ENCODE data around the gene CCDC78.

The CCDC78 gene

GRCh38 chr16:722835-723633, 3.2 kb downstream of the CCDC78 start:
- no peak for DNase-seq

GRCh38 chr16:721765-722540, 4.3 kb downstream of the CCDC78 start:
- peak in 1 of 6 experiments; percentile 44 for DNase-seq

GRCh38 chr16:720990-721764, 5.1 kb downstream of the CCDC78 start, which contains the start of gene ANTKMT:
Gene ANTKMT, plus strand, starts transcription at chr16:721146. Its CDS starts 129 bp downstream, at chr16:721275.
- DNase-seq = peak; percentile 32 to 62 (median 56)

- peak in 3 of 6 experiments; percentile 11 to 42 (median 33) for DNase-seq
Measured at GRCh38 chr16:720447-720989, 5.7 kb downstream of the CCDC78 start.

- peak in 1 of 6 experiments; percentile 26 for DNase-seq
Measured at GRCh38 chr16:719815-720446, 6.3 kb downstream of the CCDC78 start.

GRCh38 chr16:718922-719321, 7.3 kb downstream of the CCDC78 start:
- no peak for DNase-seq

GRCh38 chr16:718389-718788, 7.9 kb downstream of the CCDC78 start:
- DNase-seq = no peak

- no peak for DNase-seq
Measured at GRCh38 chr16:717450-718245, 8.6 kb downstream of the CCDC78 start.

- DNase-seq = no peak
Measured at GRCh38 chr16:716768-717325, 9.4 kb downstream of the CCDC78 start.

- no peak for DNase-seq
Measured at GRCh38 chr16:716200-716568, 10.1 kb downstream of the CCDC78 start.

GRCh38 chr16:715477-716199, 10.6 kb downstream of the CCDC78 start:
- peak in 1 of 6 experiments; percentile 24 for DNase-seq

- peak; percentile 51 to 84 (median 76) for DNase-seq
Measured at GRCh38 chr16:714558-715476, 11.4 kb downstream of the CCDC78 start, which contains the start of gene METRN. Gene METRN, plus strand, starts transcription at chr16:715118. Its CDS starts 172 bp downstream, at chr16:715290.

- no peak for DNase-seq
Measured at GRCh38 chr16:714079-714478, 12.2 kb downstream of the CCDC78 start.

GRCh38 chr16:712740-713250, 13.4 kb downstream of the CCDC78 start:
- DNase-seq = peak in 3 of 6 experiments; percentile 26 to 38 (median 27)

GRCh38 chr16:711548-712320, 14.5 kb downstream of the CCDC78 start:
- peak; percentile 27 to 82 (median 68) for DNase-seq

GRCh38 chr16:711084-711483, 15.2 kb downstream of the CCDC78 start:
- no peak for DNase-seq

GRCh38 chr16:710500-711075, 15.7 kb downstream of the CCDC78 start:
- no peak for DNase-seq

All from stimulated activated naive CD4-positive, alpha-beta T cell (primary cell).